H1 (cell line): ENCODE results near the gene SLC2A11.
A peak's percentile ranks its signal among the peaks of the same experiment; 100 is the strongest.

Source experiments
- CTBP2 ChIP-seq: IDR thresholded peaks from 2 replicates; pipeline ENCODE4 v1.7.0; 2011; ENCODE audit warnings: borderline replicate concordance, mild to moderate bottlenecking, moderate library complexity, mixed read lengths, low read length; ENCODE audit not compliant: insufficient read depth, insufficient read length
- CTCF ChIP-seq, 3 experiments: IDR thresholded peaks; 1 replicate in 2 of 3; 2 replicates in 1 of 3; pipeline versions ENCODE4 v1.5.1 to v1.6.1; 2011; ENCODE audit warnings: low read length in 3 of 3, mild to moderate bottlenecking in 3 of 3, inconsistent platforms in 2 of 3, low read depth in 1 of 3, moderate library complexity in 1 of 3; ENCODE audit not compliant: insufficient read depth in 1 of 3; ENCODE audit errors: control extremely low read depth in 1 of 3
- POLR2A ChIP-seq, 2 experiments: IDR thresholded peaks; 1 replicate in 1 of 2; 2 replicates in 1 of 2; pipeline ENCODE4 v1.6.1; 2011; ENCODE audit warnings: low read depth in 2 of 2, low read length in 2 of 2, mild to moderate bottlenecking in 2 of 2; ENCODE audit errors: control extremely low read depth in 1 of 2
- POLR2AphosphoS5 ChIP-seq: IDR thresholded peaks from 2 replicates; pipeline ENCODE4 v1.6.1; 2011; ENCODE audit warnings: low read depth, low read length
- RAD21 ChIP-seq, 2 experiments: IDR thresholded peaks in 1 of 2; conservative IDR thresholded peaks in 1 of 2; 2 replicates each; pipeline ENCODE4 v1.6.1; 2011; ENCODE audit warnings: low read depth in 2 of 2, low read length in 2 of 2, improper control_type of control experiment in 1 of 2, inconsistent platforms in 1 of 2, mild to moderate bottlenecking in 1 of 2, moderate library complexity in 1 of 2
- SP1 ChIP-seq: IDR thresholded peaks from 2 replicates; pipeline ENCODE4 v1.6.1; 2011; ENCODE audit warnings: low read depth, low read length
- SP2 ChIP-seq: IDR thresholded peaks from 2 replicates; pipeline ENCODE4 v1.6.1; 2012; ENCODE audit warnings: mild to moderate bottlenecking, low read length, inconsistent platforms
- TAF1 ChIP-seq: IDR thresholded peaks from 2 replicates; pipeline ENCODE4 v1.6.1; 2011; ENCODE audit warnings: mild to moderate bottlenecking, low read depth, low read length
- YY1 ChIP-seq: IDR thresholded peaks from 2 replicates; pipeline ENCODE4 v1.6.1; 2011; ENCODE audit warnings: low read depth, mild to moderate bottlenecking, low read length

GRCh38 chr22:23895599-23896144 is 38.0 kb downstream of the SLC2A11 start:
- TF ChIP-seq CTCF (IDR thresholded peaks at IDR 0.05; ENCODE audit: control extremely low read depth in 1 of 3, insufficient read depth in 1 of 3, low read depth in 1 of 3, low read length in 3 of 3) (no peak), POLR2AphosphoS5 (no peak), SP2 (no peak), TAF1 (no peak), SP1 (no peak), CTBP2 (no peak), YY1 (no peak), POLR2A (IDR thresholded peaks at IDR 0.05; ENCODE audit: control extremely low read depth in 1 of 2, low read depth in 2 of 2, low read length in 2 of 2) (peak; percentile 42 to 50; a peak in 2 of 3 replicates), RAD21 (IDR thresholded peaks at IDR 0.05 in 1 of 2, conservative IDR thresholded peaks at IDR 0.05 in 1 of 2; ENCODE audit: low read depth in 2 of 2, low read length in 2 of 2) (no peak)
